Body of pancreas (tissue), 4 donors: ENCODE results near the gene POLR2J3.
"Not testable (repeated sequence)": the region's sequence is repeated elsewhere in the genome, so short reads cannot be mapped to it uniquely, and the experiment has no call there.

Source experiments
- POLR2A ChIP-seq, 3 donors: fragments of 450-650 bp; IDR thresholded peaks; one replicate each; pipeline ENCODE4 v1.6.1; 2016; ENCODE audit warnings: antibody characterized with exemption in 3 of 3, mild to moderate bottlenecking in 2 of 3
- TF ChIP-seq, protein P1 (sequence below), 7 experiments: fragments of 450-650 bp in 4 of 7; fragments of 200-600 bp in 3 of 7; sonication (generic) in 3 of 7; IDR thresholded peaks; one replicate each; pipeline ENCODE4 v1.5.1; 2016 to 2019; ENCODE audit warnings: antibody characterized with exemption in 7 of 7

DNA sequence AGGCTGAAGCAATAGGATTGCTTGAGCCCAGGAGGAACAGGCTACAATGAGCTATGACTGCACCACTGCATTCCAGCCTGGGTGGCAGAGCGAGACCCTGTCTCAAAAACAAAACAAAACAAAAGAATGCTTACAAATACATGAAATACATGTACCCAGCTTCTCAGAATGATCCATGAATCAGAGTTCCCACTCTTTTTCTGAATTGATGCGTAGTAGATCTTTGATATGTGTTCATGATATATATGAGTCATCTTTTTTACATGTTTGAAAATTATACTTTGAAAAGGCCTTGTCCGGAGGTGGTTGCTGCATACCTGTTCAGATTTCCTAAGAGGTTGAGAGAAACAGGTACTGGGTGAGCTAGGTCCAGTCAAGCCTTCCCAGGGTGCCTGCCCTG is 4.0 kb upstream of the POLR2J3 start:
- TF ChIP-seq POLR2A (IDR thresholded peaks at IDR 0.05), result not testable (repeated sequence)
- TF ChIP-seq, protein P1, sequence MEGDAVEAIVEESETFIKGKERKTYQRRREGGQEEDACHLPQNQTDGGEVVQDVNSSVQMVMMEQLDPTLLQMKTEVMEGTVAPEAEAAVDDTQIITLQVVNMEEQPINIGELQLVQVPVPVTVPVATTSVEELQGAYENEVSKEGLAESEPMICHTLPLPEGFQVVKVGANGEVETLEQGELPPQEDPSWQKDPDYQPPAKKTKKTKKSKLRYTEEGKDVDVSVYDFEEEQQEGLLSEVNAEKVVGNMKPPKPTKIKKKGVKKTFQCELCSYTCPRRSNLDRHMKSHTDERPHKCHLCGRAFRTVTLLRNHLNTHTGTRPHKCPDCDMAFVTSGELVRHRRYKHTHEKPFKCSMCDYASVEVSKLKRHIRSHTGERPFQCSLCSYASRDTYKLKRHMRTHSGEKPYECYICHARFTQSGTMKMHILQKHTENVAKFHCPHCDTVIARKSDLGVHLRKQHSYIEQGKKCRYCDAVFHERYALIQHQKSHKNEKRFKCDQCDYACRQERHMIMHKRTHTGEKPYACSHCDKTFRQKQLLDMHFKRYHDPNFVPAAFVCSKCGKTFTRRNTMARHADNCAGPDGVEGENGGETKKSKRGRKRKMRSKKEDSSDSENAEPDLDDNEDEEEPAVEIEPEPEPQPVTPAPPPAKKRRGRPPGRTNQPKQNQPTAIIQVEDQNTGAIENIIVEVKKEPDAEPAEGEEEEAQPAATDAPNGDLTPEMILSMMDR (IDR thresholded peaks at IDR 0.05), result not testable (repeated sequence)
